ENCODE data around the gene THSD7A.

Gene THSD7A

GRCh38 chr7:11331128-11332102, 500.6 kb downstream of the THSD7A start:
- no peak for DNase-seq (ENCODE audit: low read depth)

DNA sequence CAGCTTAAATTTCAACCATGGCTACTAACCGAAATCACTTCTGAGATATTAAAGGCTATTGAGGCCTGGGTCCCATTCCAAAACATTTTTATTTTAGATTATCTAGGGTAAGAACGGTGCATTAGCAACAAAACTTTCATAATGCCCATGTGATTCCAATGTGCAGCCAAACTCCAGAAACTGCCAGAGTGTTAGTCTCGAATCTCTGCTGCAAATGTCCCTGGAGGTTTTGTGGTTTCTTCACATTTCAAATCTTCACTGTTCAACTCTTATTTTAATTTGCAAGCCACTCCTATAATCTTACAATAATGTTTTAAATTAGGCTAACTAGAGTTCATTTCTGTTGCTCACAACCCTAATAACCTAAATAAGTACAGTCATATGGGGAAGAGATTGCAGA, 501.3 kb downstream of the THSD7A start:
- DNase-seq (ENCODE audit: low read depth): no peak

GRCh38 chr7:11330208-11330607, 501.8 kb downstream of the THSD7A start:
- no peak for DNase-seq (ENCODE audit: low read depth)

DNA sequence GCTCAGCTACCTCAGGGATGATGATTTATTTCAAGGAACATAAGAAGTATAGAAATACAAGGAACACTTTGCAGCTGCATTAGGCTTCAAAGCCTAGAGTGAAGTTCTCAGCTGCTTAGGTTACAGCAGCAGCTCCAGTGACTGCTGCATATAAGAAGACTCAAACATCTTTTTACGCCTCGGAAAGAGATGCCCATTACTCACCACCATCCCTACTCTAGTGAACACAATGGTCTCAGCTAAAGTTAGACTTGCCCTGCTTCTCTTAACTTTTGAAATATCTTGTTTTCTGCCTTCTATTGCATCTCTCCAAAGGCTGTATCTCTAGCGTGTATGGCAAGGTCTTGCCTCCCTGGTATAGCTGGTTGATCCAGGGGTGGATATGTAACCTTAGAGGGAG, 502.4 kb downstream of the THSD7A start:
- no peak for DNase-seq (ENCODE audit: low read depth)

- DNase-seq (ENCODE audit: low read depth): no peak
Measured at GRCh38 chr7:11328309-11328708, 503.7 kb downstream of the THSD7A start.

- DNase-seq (ENCODE audit: low read depth): no peak
Measured at GRCh38 chr7:11327633-11328032, 504.4 kb downstream of the THSD7A start.
